CD4-positive, alpha-beta T cell treated with Interferon gamma for 1 hour (primary cell): ENCODE measurements around the gene SLC9A3.

Experiments used
- DNase-seq: peaks from one replicate; pipeline ENCODE4 v3.0.0-alpha.2; 2020

The SLC9A3 gene

DNA sequence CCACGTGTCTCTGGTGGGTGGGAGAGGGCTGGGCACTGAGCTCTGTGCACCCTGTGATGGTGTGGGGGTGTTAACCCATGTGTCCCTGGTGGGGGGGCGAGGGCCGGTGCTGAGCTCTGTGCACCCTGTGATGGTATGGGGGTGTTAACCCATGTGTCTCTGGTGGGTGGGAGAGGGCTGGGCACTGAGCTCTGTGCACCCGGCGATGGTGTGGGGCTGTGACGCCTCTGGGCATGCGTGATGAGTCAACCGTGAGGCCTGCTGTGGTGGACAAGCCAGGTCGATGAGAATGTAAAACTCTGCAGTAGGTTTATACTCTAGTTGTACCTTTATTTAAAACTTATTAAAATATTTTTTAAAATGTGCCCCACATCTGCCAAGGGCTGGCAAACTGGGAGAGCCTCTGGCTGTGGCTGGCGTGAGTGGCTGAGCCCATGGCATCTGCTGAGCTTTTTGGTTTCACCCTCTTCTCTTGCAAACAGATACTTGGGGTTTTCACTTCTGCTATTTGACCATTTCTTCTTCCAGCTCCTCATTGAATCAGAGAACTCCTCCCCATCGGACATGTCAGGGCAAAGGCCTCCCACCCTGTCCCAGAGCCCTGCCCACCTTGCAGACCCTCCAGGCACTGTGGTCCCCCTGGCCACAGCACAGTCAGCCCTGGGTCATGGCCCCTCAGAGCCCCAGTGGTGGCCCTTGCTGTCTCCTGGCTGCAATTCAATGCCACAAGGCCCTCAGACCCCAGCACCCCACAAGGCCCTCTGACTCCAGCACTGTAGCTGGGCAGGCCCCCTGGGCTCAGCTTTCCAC is 99.7 kb downstream of the SLC9A3 start:
- no peak for DNase-seq

DNA sequence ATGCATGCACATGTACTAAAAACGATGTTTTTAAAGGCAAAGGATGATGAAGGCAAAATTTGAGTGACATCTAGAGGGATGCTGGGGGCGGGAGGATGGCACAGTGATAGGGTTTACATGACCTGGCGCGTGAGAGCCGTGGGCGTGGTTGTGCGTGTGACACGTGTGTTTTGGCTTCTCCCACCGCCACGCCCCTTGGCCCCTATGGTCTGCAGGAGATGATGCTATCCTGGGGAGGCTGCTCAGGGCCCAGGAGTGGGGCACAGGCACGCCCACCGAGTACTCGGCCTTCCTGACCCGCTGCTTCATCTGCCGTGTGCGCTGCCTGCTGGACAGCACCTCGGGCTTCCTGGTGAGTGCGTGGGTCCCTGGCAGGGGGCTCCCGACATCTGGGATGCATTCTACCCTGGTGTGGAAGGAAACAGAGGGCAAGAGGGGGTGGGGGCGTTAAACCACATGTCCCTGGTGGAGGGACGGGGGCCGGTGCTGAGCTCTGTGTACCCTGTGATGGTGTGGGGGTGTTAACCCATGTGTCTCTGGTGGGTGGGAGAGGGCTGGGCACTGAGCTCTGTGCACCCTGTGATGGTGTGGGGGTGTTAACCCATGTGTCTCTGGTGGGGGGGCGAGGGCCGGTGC is 100.5 kb downstream of the SLC9A3 start:
- no peak for DNase-seq

DNA sequence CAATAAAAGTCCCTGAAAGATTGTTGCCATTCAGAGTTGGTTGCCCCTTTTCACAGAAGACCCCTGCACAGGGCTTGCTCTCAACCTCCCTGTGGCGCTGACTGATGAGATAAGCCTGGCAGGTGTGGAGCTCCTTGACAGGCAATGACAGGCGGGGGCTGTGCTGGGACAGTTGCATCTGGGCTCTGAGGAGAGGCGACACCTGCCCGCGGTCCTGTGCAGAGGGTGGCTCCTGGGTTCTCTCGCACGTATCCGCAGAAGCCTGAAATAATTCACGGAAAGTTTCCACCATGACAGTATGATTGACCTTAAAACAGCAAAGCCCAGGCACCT is 101.0 kb downstream of the SLC9A3 start:
- DNase-seq = no peak

DNA sequence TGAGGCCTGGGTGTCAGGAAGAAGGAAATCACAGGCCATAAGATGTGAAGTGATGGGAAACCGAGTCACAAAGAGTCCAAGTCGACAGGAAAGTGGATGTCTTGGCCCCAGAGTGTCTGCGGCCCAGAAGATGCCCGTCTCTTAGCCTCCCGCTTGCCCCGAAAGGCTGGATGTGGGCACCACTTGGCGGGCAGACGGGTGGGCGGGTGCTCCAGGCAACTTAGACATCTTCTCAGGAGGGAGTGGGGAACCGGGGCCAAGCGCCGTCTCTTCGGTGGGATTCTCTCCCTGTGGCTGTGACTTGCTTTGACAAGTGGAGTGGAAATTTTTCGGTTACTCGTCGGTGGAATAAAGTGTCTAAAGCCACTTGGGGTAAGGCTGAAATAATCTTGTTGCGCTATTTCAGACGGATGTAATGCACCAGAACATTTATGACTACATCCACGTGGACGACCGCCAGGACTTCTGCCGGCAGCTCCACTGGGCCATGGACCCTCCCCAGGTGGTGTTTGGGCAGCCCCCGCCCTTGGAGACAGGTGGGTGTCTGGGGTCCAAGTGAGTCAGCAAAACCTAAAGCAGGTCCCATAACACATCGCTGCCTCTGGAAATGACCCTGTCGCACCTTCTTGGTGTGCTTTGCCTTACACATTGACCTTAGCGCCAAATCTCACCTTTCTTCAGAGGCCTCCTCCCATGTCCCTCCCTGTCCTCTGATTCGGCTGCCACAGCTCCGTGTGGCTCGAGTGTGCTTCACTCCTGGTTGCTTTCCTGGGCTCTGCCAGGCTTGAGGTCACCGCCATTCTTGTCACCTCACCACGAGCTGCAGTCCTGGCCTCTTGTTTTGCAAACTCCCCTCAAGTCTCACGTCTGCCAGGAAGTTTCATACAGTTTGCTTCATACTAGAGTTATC is 101.7 kb downstream of the SLC9A3 start:
- no peak for DNase-seq

DNA sequence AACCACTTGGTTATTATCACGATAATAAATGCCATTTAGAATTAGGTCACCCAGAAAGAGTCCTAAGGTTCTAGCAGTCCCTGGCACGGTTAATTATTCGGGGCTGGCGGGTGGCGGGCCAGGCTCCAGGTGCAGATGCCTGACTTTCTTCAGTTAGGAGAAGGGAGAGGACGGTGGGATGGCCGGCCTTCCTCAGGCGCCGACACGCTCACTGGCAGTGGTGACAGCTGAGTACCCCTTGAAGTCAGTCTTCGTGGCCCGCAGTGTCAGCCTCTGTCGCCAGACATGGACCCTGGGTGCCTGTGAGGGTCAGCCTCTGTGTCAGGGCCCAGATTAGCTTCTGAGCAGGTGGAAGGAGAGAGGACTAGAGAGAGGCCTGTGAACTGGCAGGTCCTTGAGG is 102.3 kb downstream of the SLC9A3 start:
- no peak for DNase-seq

DNA sequence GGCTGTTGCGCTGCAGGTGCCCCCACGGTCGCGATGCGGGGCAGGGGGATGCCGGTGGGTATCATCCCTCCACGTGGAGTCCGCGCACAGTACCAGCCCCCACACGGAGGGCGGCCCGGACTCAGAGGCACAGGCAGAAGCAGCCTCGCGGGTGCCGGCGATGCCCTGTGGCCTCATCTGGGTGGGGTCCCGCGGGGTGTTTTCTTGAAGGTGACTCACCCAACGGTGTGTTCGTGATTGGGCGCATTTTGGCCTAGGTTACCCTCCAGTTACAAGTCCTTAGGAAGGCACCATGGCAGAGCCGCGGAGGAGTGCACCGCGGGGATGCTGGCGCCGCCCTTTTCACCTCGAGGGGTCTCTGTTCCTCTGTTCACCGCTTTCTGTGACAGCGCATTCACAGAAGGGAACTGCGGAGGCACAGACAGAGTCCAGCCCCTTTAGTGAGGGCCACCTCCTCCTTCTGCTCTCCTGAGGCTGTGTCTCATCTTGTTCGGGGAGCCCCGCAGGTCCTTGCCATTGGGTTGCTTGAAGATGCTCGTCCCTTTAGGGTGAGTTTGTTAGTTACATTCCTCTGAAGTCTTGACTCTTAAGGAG is 102.9 kb downstream of the SLC9A3 start:
- DNase-seq = no peak

DNA sequence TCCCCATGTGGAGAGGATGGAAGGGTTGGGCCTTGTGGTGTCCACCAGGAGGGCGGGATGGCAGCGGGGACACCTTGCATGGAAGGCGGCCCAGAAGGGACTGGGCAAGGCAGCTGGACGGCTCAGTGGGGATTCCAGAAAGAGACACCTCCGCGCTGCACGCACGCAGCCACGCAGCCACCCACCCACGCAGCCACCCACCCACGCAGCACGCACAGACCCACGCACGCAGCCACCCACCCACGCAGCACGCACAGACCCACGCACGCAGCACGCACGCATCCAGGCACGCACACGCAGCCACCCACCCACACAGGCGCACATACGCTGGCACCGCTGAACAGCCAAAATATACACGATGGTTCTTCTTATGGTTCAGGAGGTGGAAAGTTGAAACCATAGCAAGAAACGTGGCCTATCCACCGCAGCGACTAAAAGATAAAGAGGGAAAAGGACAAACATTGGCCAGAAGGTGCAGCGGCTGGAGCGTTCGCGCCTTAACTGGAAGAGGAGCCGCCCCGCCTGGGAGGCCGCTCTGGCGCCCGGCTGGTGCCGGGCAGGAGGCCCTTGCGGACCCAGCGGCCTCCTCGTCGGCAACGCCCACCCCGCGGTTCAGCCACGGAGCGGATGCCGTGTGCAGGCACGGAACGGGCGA is 103.5 kb downstream of the SLC9A3 start:
- DNase-seq = no peak
